SK-N-SH treated with all-trans-retinoic acid at 6 μM for 48 hours (cell line): ENCODE measurements around the gene FSTL3.
"Not testable (repeated sequence)": the region's sequence is repeated elsewhere in the genome, so short reads cannot be mapped to it uniquely, and the experiment has no call there.

ENCODE experiments used
- ATAC-seq: fragments of 200-7000 bp; cut with Tn5 transposase; 3 replicates; pipeline ENCODE4 v1.9.1; 2020; ENCODE audit warnings: mild to moderate bottlenecking, moderate library complexity
- ARNTL ChIP-seq: fragments of 450-650 bp; formaldehyde crosslinking; IDR thresholded peaks from 2 replicates; pipeline ENCODE4 v1.5.0; 2020; ENCODE audit warnings: low read depth, mild to moderate bottlenecking, moderate library complexity, borderline replicate concordance
- BACH2 ChIP-seq: fragments of 250-450 bp; sonication (Bioruptor Pico); IDR thresholded peaks from 2 replicates; pipeline ENCODE4 v1.9.0; 2021; ENCODE audit warnings: mild to moderate bottlenecking, borderline replicate concordance
- CREB5 ChIP-seq: fragments of 250-450 bp; sonication (Bioruptor Pico); IDR thresholded peaks from 2 replicates; pipeline ENCODE4 v1.5.1; 2020; ENCODE audit warnings: low read depth, mild to moderate bottlenecking, moderate library complexity
- CSRNP3 ChIP-seq: fragments of 250-450 bp; sonication (Bioruptor Pico); IDR thresholded peaks from 2 replicates; pipeline ENCODE4 v1.5.1; 2021; ENCODE audit warnings: mild to moderate bottlenecking, moderate library complexity
- ESRRG ChIP-seq: fragments of 250-450 bp; sonication (Bioruptor Pico); IDR thresholded peaks from 2 replicates; pipeline ENCODE4 v1.6.1; 2021; ENCODE audit warnings: mild to moderate bottlenecking
- ISL1 ChIP-seq: fragments of 250-450 bp; sonication (Bioruptor Pico); IDR thresholded peaks from 2 replicates; pipeline ENCODE4 v2.1.2; 2022; ENCODE audit warnings: mild to moderate bottlenecking, moderate library complexity
- PATZ1 ChIP-seq: fragments of 250-450 bp; sonication (Bioruptor Pico); IDR thresholded peaks from 2 replicates; pipeline ENCODE4 v1.8.0; 2020; ENCODE audit warnings: mild to moderate bottlenecking, moderate library complexity, borderline replicate concordance
- POU6F1 ChIP-seq: fragments of 250-450 bp; sonication (Bioruptor Pico); IDR thresholded peaks from 2 replicates; pipeline ENCODE4 v1.8.0; 2021; ENCODE audit warnings: low read depth, mild to moderate bottlenecking, moderate library complexity, borderline replicate concordance
- PPARA ChIP-seq: fragments of 250-450 bp; sonication (Bioruptor Pico); IDR thresholded peaks from 2 replicates; pipeline ENCODE4 v1.5.0; 2020; ENCODE audit warnings: mild to moderate bottlenecking, borderline replicate concordance
- RARB ChIP-seq: fragments of 250-450 bp; sonication (Bioruptor Pico); IDR thresholded peaks from 2 replicates; pipeline ENCODE4 v1.8.0; 2021; ENCODE audit warnings: mild to moderate bottlenecking, moderate library complexity
- TCF4 ChIP-seq: fragments of 250-450 bp; sonication (Bioruptor Pico); IDR thresholded peaks from 2 replicates; pipeline ENCODE4 v1.8.0; 2021; ENCODE audit warnings: mild to moderate bottlenecking, moderate library complexity, borderline replicate concordance
- TSHZ2 ChIP-seq: fragments of 250-450 bp; sonication (Bioruptor Pico); IDR thresholded peaks from 2 replicates; pipeline ENCODE4 v1.5.0; 2020; ENCODE audit warnings: mild to moderate bottlenecking, moderate library complexity
- ZC3H10 ChIP-seq: fragments of 250-450 bp; sonication (Bioruptor Pico); IDR thresholded peaks from 2 replicates; pipeline ENCODE4 v1.5.1; 2021; ENCODE audit warnings: mild to moderate bottlenecking, moderate library complexity
- ZFP3 ChIP-seq: fragments of 250-450 bp; sonication (Bioruptor Pico); IDR thresholded peaks from 2 replicates; pipeline ENCODE4 v1.5.0; 2020; ENCODE audit warnings: mild to moderate bottlenecking, moderate library complexity
- ZFP30 ChIP-seq: fragments of 450-650 bp; formaldehyde crosslinking; IDR thresholded peaks from 2 replicates; pipeline ENCODE4 v1.5.0; 2022; ENCODE audit warnings: mild to moderate bottlenecking, moderate library complexity

Gene FSTL3

GRCh38 chr19:723714-724113, 47.5 kb downstream of the FSTL3 start:
- ATAC-seq: no peak
- no peak for TF ChIP-seq PPARA (CRISPR knock-in tag)
- no peak for TF ChIP-seq RARB (CRISPR knock-in tag)
- no peak for TF ChIP-seq ZFP3 (CRISPR knock-in tag)
- TF ChIP-seq ZC3H10: no peak
- TF ChIP-seq BACH2: no peak
- no peak for TF ChIP-seq CREB5 (CRISPR knock-in tag)
- TF ChIP-seq, all 23 proteins: peak for 0

- TF ChIP-seq ZFP3 (CRISPR knock-in tag) (peak; percentile 94), POU6F1 (CRISPR knock-in tag) (no peak)
- ATAC-seq: no peak
Measured at GRCh38 chr19:725461-726089, 49.4 kb downstream of the FSTL3 start.

GRCh38 chr19:726993-727956, 51.1 kb downstream of the FSTL3 start:
- TF ChIP-seq ESRRG (CRISPR knock-in tag) (no peak), CSRNP3 (no peak), ZC3H10 (no peak), ARNTL (CRISPR knock-in tag) (no peak), TCF4 (CRISPR knock-in tag) (no peak), ISL1 (CRISPR knock-in tag) (no peak), ZFP30 (CRISPR knock-in tag) (no peak), RARB (CRISPR knock-in tag) (no peak)
- peak; percentile 16; the same call in 1 of the 3 replicates for ATAC-seq

- no peak for ATAC-seq
- no peak for TF ChIP-seq ZC3H10
Measured at GRCh38 chr19:728011-728410, 51.8 kb downstream of the FSTL3 start.

- ATAC-seq: not testable (repeated sequence)
Measured at GRCh38 chr19:729564-729963, 53.4 kb downstream of the FSTL3 start.

GRCh38 chr19:729965-730668, 53.9 kb downstream of the FSTL3 start:
- TF ChIP-seq ISL1 (CRISPR knock-in tag): no peak
- TF ChIP-seq PATZ1: no peak
- TF ChIP-seq CSRNP3: no peak
- no peak for TF ChIP-seq ZFP3 (CRISPR knock-in tag)
- TF ChIP-seq TSHZ2: no peak
- TF ChIP-seq ARNTL (CRISPR knock-in tag): no peak
- TF ChIP-seq, all 23 proteins: peak for 0
- ATAC-seq: no peak
